CD8-positive, alpha-beta memory T cell (primary cell): ENCODE data around the gene OLFML1. TPM values are rescaled to one million over a fixed set of nuclear protein-coding genes. Genes with fewer than 3 reads are reported as not detected.
A peak's percentile ranks its signal among the peaks of the same experiment; 100 is the strongest.

Experiments
- CTCF ChIA-PET: fragments of 350-600 bp; sonication (Branson Sonifier 250); formaldehyde crosslinking; loops from one replicate; lab custom pipeline; 2021; ENCODE audit warnings: antibody characterized with exemption; lab: Charles Lee
- POLR2A ChIA-PET: fragments of 350-600 bp; sonication (Branson Sonifier 250); formaldehyde crosslinking; loops from one replicate; lab custom pipeline; 2021; ENCODE audit warnings: antibody characterized with exemption; lab: Charles Lee
- DNase-seq, 5 donors: peaks; one replicate each; pipeline versions ENCODE4 v3.0.0 to v3.0.0-alpha.2; 2020 to 2022; ENCODE audit warnings: mixed read lengths in 1 of 5
- H3K27ac ChIP-seq: one replicate; pipeline ENCODE4 v1.7.0; 2013; ENCODE audit warnings: low read depth, mild to moderate bottlenecking, low read length, moderate library complexity
- H3K27me3 ChIP-seq: 2 replicates; pipeline ENCODE4 v1.7.0; 2013; ENCODE audit warnings: low read length, mild to moderate bottlenecking; ENCODE audit not compliant: insufficient read depth, poor library complexity, severe bottlenecking
- H3K36me3 ChIP-seq: 2 replicates; pipeline ENCODE4 v1.7.0; 2013; ENCODE audit warnings: mild to moderate bottlenecking, low read length, moderate library complexity; ENCODE audit not compliant: insufficient read depth
- H3K4me1 ChIP-seq: 2 replicates; pipeline ENCODE4 v1.7.0; 2013; ENCODE audit warnings: mild to moderate bottlenecking, low read length, moderate library complexity; ENCODE audit not compliant: insufficient read depth
- H3K4me3 ChIP-seq: 2 replicates; pipeline ENCODE4 v1.7.0; 2013; ENCODE audit warnings: mild to moderate bottlenecking, low read length
- H3K9me3 ChIP-seq: 2 replicates; pipeline ENCODE4 v1.7.0; 2013; ENCODE audit warnings: mild to moderate bottlenecking, low read length
- H3K27ac Mint-ChIP-seq, 8 donors: one replicate each; pipeline ENCODE4 v1.8.0; 2020 to 2021; ENCODE audit warnings: mixed read lengths in 8 of 8, mild to moderate bottlenecking in 6 of 8, inconsistent platforms in 3 of 8, moderate library complexity in 3 of 8
- H3K27me3 Mint-ChIP-seq, 2 donors: one replicate each; pipeline ENCODE4 v1.8.0; 2020 to 2021; ENCODE audit warnings: mixed read lengths in 2 of 2, mild to moderate bottlenecking in 1 of 2, moderate library complexity in 1 of 2
- H3K36me3 Mint-ChIP-seq, 3 donors: one replicate each; pipeline ENCODE4 v1.8.0; 2020 to 2021; ENCODE audit warnings: mixed read lengths in 3 of 3, inconsistent platforms in 1 of 3, mild to moderate bottlenecking in 1 of 3
- H3K4me1 Mint-ChIP-seq, 3 donors: one replicate each; pipeline ENCODE4 v1.8.0; 2020 to 2021; ENCODE audit warnings: mixed read lengths in 3 of 3, inconsistent platforms in 1 of 3, mild to moderate bottlenecking in 1 of 3
- H3K4me3 Mint-ChIP-seq, 7 donors: one replicate each; pipeline ENCODE4 v1.8.0; 2020 to 2021; ENCODE audit warnings: mixed read lengths in 7 of 7, mild to moderate bottlenecking in 6 of 7, moderate library complexity in 4 of 7, inconsistent platforms in 2 of 7
- H3K9me3 Mint-ChIP-seq, 5 donors: one replicate each; pipeline ENCODE4 v1.8.0; 2020 to 2022; ENCODE audit warnings: mixed read lengths in 5 of 5, mild to moderate bottlenecking in 3 of 5, moderate library complexity in 2 of 5, inconsistent platforms in 1 of 5
- polyA plus RNA-seq: library from polyadenylated mRNA; unstranded; fragments of 300-500 nt; fragmentation: Illumina TruSeq; gene quantifications from one replicate; pipeline ENCODE4 v1.2.3, GENCODE V29; 2021
- total RNA-seq, 2 experiments: library from RNA; stranded (reverse); gene quantifications; one replicate each; pipeline ENCODE4 v1.2.3, GENCODE V29; 2021

OLFML1 gene
- total and polyA plus RNA-seq, 3 experiments from 2014 or later: not detected

DNA sequence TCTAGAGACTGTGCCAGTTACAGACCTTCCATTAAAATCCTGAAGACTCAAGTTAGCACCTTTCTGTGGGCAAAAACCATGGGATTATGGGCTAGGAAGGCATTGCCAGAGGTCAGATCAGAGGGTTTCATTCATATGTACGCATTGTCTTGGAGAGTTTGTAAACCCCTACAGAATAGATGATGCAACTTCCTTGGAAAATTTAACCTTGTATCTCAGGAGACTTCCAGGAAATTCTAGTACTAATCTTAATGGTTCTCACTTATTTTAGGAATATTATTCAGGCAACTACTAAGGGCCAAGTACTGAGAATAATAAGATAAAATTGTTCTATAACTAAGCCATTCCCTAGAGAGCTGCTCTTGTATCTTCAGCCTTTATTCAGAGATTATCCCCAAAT lies 6.9 kb downstream of the OLFML1 start:
- Histone ChIP-seq H3K4me1 (no peaks in the 10 kb centered on the region), H3K4me3 (no peak overlapping the region), H3K27me3 (no peaks in the 10 kb centered on the region), H3K9me3 (no peaks in the 10 kb centered on the region), H3K27ac (no peak overlapping the region), H3K36me3 (no peaks in the 10 kb centered on the region)
- CTCF ChIA-PET: no interaction called here
- H3K4me1 Mint-ChIP-seq: no peaks in the 10 kb centered on the region
- H3K4me3 Mint-ChIP-seq: no peak overlapping the region
- no peaks in the 10 kb centered on the region for H3K36me3 Mint-ChIP-seq
- no peaks in the 10 kb centered on the region for H3K9me3 Mint-ChIP-seq
- peaks cover 0 to 12% of the 10 kb centered on the region in 2 donors for H3K27me3 Mint-ChIP-seq
- H3K27ac Mint-ChIP-seq: no peak overlapping the region
- DNase-seq: no peak
- POLR2A ChIA-PET: no interaction called here

DNA sequence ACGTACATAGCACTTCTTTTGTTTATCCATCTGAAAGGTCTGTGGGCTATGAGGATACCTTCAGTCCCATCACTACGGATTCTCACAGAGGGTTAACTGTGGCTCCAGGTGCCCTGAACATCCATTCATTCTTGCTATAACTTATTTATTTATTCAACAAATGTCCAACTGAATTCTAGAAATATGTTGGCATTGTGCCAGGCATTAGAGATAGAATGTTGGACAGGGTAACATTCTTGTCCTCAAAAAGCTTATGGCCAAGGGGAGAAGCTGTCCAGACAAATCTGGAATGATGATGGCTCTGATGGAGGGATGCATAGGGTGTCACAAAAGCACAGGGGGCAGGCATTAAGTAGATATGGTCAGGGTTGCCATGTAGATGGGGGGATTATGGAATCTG lies 8.4 kb downstream of the OLFML1 start:
- Histone ChIP-seq H3K9me3 (no peaks in the 10 kb centered on the region), H3K36me3 (no peaks in the 10 kb centered on the region), H3K4me1 (no peaks in the 10 kb centered on the region), H3K27me3 (no peaks in the 10 kb centered on the region), H3K27ac (no peak overlapping the region), H3K4me3 (no peak overlapping the region)
- CTCF ChIA-PET: interaction anchor here (0.9 kb wide), 1 partner anchor 19 kb away, joined by 3 read pairs; no protein-coding TSS in a partner anchor
- POLR2A ChIA-PET: no interaction called here
- peaks cover 0 to 6% of the 10 kb centered on the region in 2 donors for H3K27me3 Mint-ChIP-seq
- no peak for DNase-seq
- H3K9me3 Mint-ChIP-seq: no peaks in the 10 kb centered on the region
- H3K36me3 Mint-ChIP-seq: no peaks in the 10 kb centered on the region
- H3K27ac Mint-ChIP-seq: no peak overlapping the region
- no peak overlapping the region for H3K4me3 Mint-ChIP-seq
- no peaks in the 10 kb centered on the region for H3K4me1 Mint-ChIP-seq

DNA sequence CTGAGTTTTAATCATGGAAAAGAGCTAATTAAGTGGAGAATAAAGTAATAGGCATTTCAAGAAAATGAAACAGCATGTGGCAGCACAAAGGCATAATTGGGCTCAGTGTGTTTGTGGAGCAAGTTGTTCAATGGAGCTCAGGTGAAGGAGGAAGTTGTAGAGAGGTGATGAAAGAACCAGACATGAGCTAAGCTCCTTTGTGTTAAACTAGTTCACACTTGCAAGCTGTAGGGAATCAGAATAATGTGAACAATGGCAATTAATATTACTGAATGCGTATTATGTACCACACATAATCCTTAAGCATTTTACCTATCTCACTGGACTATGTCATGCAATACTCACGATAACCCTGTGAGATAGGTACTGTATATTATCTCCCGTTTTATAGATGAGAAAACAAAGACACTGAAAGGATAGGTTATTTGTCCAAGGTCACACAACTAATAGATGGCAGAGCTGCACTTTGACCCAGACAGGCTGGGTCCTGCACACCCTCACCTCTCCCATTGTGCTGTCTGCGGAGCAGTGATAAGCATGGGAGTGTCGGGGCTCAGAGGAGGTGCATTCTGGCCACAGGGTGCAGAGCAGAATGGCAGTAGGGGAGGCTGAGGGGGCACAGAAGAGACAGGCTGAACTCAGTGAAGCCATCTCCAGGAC lies 8.9 kb downstream of the OLFML1 start:
- no peaks in the 10 kb centered on the region for H3K36me3 ChIP-seq
- H3K9me3 Mint-ChIP-seq: no peaks in the 10 kb centered on the region
- H3K27ac Mint-ChIP-seq: no peak overlapping the region
- H3K27me3 Mint-ChIP-seq: peaks cover 0 to 6% of the 10 kb centered on the region in 2 donors
- CTCF ChIA-PET: interaction anchor here (0.9 kb wide), 1 partner anchor 18 kb away, joined by 3 read pairs; no protein-coding TSS in a partner anchor
- no peak overlapping the region for H3K4me3 ChIP-seq
- H3K4me1 ChIP-seq: no peaks in the 10 kb centered on the region
- POLR2A ChIA-PET: no interaction called here
- no peak overlapping the region for H3K4me3 Mint-ChIP-seq
- no peaks in the 10 kb centered on the region for H3K4me1 Mint-ChIP-seq
- DNase-seq: no peak
- no peaks in the 10 kb centered on the region for H3K27me3 ChIP-seq
- H3K27ac ChIP-seq: no peak overlapping the region
- H3K36me3 Mint-ChIP-seq: no peaks in the 10 kb centered on the region
- no peaks in the 10 kb centered on the region for H3K9me3 ChIP-seq

DNA sequence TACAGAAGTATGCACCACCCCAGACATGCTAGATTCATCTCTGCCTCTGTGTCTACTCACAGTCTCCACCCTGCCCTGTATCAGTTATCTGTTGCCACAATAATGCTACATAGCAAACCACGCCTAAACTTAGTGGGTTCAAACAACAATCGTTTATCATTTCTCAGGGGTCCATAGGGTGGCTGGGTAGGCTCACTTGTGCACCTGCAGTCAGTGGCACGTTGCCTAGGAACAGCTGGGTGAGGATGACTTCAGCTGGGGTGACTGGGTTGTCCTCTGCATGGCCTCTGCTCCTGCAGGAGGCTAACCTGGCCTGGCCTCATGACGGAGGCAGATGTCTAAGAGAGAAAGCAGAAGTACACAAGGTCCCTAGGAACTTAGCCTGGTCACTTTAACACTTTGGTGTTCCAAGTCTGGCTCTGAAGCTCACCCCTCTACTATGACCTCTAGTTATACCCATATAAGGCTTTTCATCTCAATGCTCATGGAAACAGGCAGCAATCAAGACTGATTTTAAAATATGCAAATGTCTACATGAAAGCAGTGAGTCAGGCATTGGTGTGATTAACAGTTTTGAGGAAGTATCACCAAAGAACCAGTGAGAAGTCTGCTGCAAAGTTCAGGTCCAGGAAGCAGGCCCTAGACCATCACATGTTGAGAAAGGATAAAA lies 10.7 kb downstream of the OLFML1 start:
- H3K27me3 ChIP-seq: no peaks in the 10 kb centered on the region
- Mint-ChIP-seq H3K9me3 (no peaks in the 10 kb centered on the region), H3K36me3 (no peaks in the 10 kb centered on the region), H3K27ac (peak overlapping the region in 2 of 8 donors; percentile 13 to 61), H3K4me1 (no peaks in the 10 kb centered on the region), H3K27me3 (peaks cover 0 to 6% of the 10 kb centered on the region in 2 donors), H3K4me3 (no peak overlapping the region)
- no peaks in the 10 kb centered on the region for H3K4me1 ChIP-seq
- no peak overlapping the region for H3K27ac ChIP-seq
- DNase-seq: no peak
- H3K36me3 ChIP-seq: no peaks in the 10 kb centered on the region
- ChIA-PET POLR2A (no interaction called here), CTCF (no interaction called here)
- no peak overlapping the region for H3K4me3 ChIP-seq
- H3K9me3 ChIP-seq: no peaks in the 10 kb centered on the region

DNA sequence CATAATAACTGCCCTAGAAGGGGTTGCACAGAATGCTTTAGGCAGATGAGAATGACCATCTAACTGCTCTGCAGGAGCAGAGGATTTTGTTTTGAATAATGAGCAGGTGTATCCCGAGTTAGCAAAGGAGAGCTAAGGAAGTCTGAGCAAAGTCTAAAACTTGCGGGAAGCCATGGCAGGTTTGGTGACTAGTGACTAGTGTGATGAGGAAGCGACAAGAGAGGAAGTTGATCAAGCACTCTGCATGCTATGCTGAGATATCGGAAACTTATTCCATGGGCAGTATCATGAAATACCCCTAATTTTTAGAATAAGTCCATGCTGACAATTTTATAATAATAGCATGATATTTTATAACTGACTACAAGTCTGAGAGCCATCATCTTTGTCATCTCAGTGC lies 12.9 kb downstream of the OLFML1 start:
- Histone ChIP-seq H3K4me3 (no peak overlapping the region), H3K9me3 (no peaks in the 10 kb centered on the region), H3K27me3 (no peaks in the 10 kb centered on the region), H3K36me3 (no peaks in the 10 kb centered on the region), H3K4me1 (no peaks in the 10 kb centered on the region), H3K27ac (no peak overlapping the region)
- ChIA-PET POLR2A (no interaction called here), CTCF (no interaction called here)
- Mint-ChIP-seq H3K4me1 (no peaks in the 10 kb centered on the region), H3K9me3 (no peaks in the 10 kb centered on the region), H3K36me3 (no peaks in the 10 kb centered on the region), H3K4me3 (no peak overlapping the region), H3K27me3 (peaks cover 0 to 3% of the 10 kb centered on the region in 2 donors), H3K27ac (no peak overlapping the region)
- no peak for DNase-seq

DNA sequence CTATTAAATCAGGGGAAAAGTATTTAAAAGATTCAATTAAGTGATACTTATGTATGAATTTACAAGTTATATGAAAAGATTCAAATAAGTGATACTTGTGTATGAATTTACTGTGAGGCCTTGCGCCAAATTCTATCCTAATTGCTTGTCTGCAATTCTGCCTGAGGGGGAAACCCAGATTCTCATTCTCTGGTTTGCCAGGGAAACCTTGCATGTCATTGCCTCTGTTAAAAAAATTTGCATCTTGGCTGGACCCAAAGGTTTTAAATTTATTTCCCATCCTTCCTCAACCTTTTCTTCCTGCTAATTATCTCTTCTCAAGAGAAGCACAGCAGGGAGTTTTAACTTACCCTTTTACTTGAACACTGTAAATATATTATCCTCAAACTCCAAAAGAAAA lies 13.8 kb downstream of the OLFML1 start:
- CTCF ChIA-PET: no interaction called here
- H3K36me3 Mint-ChIP-seq: no peaks in the 10 kb centered on the region

DNA sequence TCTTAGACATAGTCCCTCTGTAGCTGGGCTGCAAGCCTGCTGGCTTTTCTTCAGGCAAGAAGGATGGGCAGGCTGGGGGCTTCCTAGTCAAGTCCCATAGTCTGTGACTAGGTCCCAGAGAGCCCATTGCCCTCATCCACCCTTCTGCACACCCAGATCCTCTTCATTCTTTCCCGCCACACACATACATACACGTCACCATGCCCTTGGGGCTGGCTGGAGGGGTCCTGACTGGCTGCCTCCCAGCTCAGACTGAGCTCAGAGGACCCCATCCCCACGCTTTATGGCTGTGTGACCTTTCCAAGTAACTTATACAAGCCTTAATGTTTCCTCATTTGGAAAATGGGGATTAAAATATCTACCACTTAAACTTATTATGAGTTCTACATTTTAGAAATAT lies 14.9 kb downstream of the OLFML1 start:
- ChIA-PET CTCF (interaction anchor here (0.6 to 1.4 kb wide), 3 partner anchors 9 to 165 kb away, joined by 3 to 4 read pairs (median 3); no protein-coding TSS in a partner anchor), POLR2A (no interaction called here)
- Histone ChIP-seq H3K27me3 (no peaks in the 10 kb centered on the region), H3K4me1 (no peaks in the 10 kb centered on the region), H3K27ac (no peak overlapping the region), H3K36me3 (no peaks in the 10 kb centered on the region), H3K4me3 (no peak overlapping the region), H3K9me3 (no peaks in the 10 kb centered on the region)
- H3K27me3 Mint-ChIP-seq: peaks cover 0 to 3% of the 10 kb centered on the region in 2 donors
- no peak overlapping the region for H3K4me3 Mint-ChIP-seq
- DNase-seq: no peak
- no peaks in the 10 kb centered on the region for H3K4me1 Mint-ChIP-seq
- no peaks in the 10 kb centered on the region for H3K36me3 Mint-ChIP-seq
- no peak overlapping the region for H3K27ac Mint-ChIP-seq
- H3K9me3 Mint-ChIP-seq: no peaks in the 10 kb centered on the region

More for the DNA sequence above, 13.8 kb downstream of the OLFML1 start:
- no peak overlapping the region for H3K4me3 Mint-ChIP-seq
- H3K27me3 Mint-ChIP-seq: peaks cover 0 to 3% of the 10 kb centered on the region in 2 donors
- H3K4me1 Mint-ChIP-seq: no peaks in the 10 kb centered on the region
- POLR2A ChIA-PET: no interaction called here
- Histone ChIP-seq H3K36me3 (no peaks in the 10 kb centered on the region), H3K27me3 (no peaks in the 10 kb centered on the region), H3K4me3 (no peak overlapping the region), H3K9me3 (no peaks in the 10 kb centered on the region), H3K27ac (no peak overlapping the region), H3K4me1 (no peaks in the 10 kb centered on the region)
- no peaks in the 10 kb centered on the region for H3K9me3 Mint-ChIP-seq
- no peak overlapping the region for H3K27ac Mint-ChIP-seq
- no peak for DNase-seq

DNA sequence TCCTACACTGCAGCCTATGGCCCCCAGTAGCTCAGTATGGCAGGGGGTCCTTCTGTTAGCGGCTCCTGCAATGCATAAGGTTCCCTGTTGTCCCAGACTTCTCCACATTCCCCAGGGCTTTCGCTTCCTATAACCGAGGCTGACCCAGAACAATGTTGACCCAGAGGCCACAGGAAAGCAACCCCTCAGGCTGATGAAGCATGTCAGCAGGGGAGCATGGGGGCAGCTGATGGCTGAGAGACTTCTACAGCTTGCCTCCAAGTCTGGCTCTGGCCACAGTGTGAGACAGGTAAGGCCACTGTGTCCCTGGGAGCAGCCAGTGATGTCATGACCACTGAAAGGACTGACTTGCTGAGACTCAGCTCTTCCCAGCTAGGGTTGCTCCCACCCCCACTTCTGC lies 15.9 kb downstream of the OLFML1 start:
- Mint-ChIP-seq H3K4me3 (no peak overlapping the region), H3K9me3 (no peaks in the 10 kb centered on the region), H3K27me3 (no peaks in the 10 kb centered on the region), H3K36me3 (no peaks in the 10 kb centered on the region), H3K27ac (no peak overlapping the region), H3K4me1 (no peaks in the 10 kb centered on the region)
- H3K27ac ChIP-seq: no peak overlapping the region
- no peaks in the 10 kb centered on the region for H3K4me1 ChIP-seq
- H3K4me3 ChIP-seq: no peak overlapping the region
- ChIA-PET POLR2A (no interaction called here), CTCF (interaction anchor here (0.6 to 1.4 kb wide), 3 partner anchors 8 to 164 kb away, joined by 3 to 4 read pairs (median 3); partner anchors contain the start of gene PPFIBP2)
- no peaks in the 10 kb centered on the region for H3K9me3 ChIP-seq
- DNase-seq: no peak
- H3K36me3 ChIP-seq: no peaks in the 10 kb centered on the region
- H3K27me3 ChIP-seq: no peaks in the 10 kb centered on the region
